ENCODE measurements around the gene RIT2.

DNA sequence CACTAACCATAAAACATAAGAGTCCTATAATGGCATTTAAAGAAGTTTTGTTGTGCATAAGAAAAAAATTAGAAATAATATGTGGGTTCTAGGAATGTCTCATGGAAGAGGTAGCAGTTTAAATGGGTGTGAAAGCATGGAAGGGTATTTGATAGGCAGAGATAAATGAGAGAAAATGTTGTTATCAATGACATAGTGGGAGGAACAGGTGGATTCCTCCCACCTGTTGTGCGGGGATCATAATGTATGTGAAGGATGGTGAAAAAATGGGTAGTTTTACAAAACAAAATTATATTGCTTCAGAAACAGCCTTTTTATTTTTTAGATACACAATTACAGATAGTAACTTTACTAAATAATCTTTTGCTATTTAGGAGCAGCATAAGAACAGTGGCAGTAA lies 41.7 kb downstream of the RIT2 start:
- no peak for TF ChIP-seq EZH2phosphoT487 (IDR thresholded peaks at IDR 0.05; ENCODE audit: low read length)
- TF ChIP-seq, protein P1, sequence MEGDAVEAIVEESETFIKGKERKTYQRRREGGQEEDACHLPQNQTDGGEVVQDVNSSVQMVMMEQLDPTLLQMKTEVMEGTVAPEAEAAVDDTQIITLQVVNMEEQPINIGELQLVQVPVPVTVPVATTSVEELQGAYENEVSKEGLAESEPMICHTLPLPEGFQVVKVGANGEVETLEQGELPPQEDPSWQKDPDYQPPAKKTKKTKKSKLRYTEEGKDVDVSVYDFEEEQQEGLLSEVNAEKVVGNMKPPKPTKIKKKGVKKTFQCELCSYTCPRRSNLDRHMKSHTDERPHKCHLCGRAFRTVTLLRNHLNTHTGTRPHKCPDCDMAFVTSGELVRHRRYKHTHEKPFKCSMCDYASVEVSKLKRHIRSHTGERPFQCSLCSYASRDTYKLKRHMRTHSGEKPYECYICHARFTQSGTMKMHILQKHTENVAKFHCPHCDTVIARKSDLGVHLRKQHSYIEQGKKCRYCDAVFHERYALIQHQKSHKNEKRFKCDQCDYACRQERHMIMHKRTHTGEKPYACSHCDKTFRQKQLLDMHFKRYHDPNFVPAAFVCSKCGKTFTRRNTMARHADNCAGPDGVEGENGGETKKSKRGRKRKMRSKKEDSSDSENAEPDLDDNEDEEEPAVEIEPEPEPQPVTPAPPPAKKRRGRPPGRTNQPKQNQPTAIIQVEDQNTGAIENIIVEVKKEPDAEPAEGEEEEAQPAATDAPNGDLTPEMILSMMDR (IDR thresholded peaks at IDR 0.05; ENCODE audit: low read length), result no peak
